Measurements from ENCODE around the gene SEPTIN12.

SEPTIN12 gene

GRCh38 chr16:4801962-4802658 is 14.0 kb upstream of the SEPTIN12 start, which contains the start of gene ROGDI:
Gene ROGDI (minus strand): TSS chr16:4802633. CDS start chr16:4802571, 62 bp downstream.
- peaks cover 6% of the 10 kb centered on the region; the same call in 1 of the 2 replicates for H4K20me1 ChIP-seq (ENCODE audit: insufficient read depth, low read length)
- peak within 1 kb of the TSS; percentile 91 for H3K4me2 ChIP-seq (ENCODE audit: insufficient read depth, low read length)
- peaks cover 24% of the 10 kb centered on the region for H3K36me3 ChIP-seq (ENCODE audit: insufficient read depth, low read length)
- no peaks in the 10 kb centered on the region for H3K27me3 ChIP-seq (ENCODE audit: insufficient read depth, low read length, poor library complexity)
- peak; percentile 46 for ATAC-seq (ENCODE audit: insufficient read depth, low read depth)
- no peaks in the 10 kb centered on the region for H3K79me2 ChIP-seq (ENCODE audit: insufficient read depth, low read length)
- peak; percentile 64 for DNase-seq
- peak within 1 kb of the TSS; percentile 70 to 84; a peak in 3 of 4 replicates for H3K4me3 ChIP-seq (ENCODE audit: low read depth in 1 of 2, low read length in 2 of 2)
- TF ChIP-seq EZH2 (IDR thresholded peaks at IDR 0.05; ENCODE audit: borderline replicate concordance, low read depth, low read length, severe bottlenecking) (no peak), CTCF (IDR thresholded peaks at IDR 0.05; ENCODE audit: borderline replicate concordance, extremely low read depth, low read length, poor library complexity, severe bottlenecking) (no peak)
- peak within 1 kb of the TSS; percentile 59 for H3K9ac ChIP-seq (ENCODE audit: low read depth, low read length)
- H3K9me3 ChIP-seq (ENCODE audit: insufficient read depth, low read length, severe bottlenecking) = no peaks in the 10 kb centered on the region
- peaks cover 24% of the 10 kb centered on the region for H3K4me1 ChIP-seq (ENCODE audit: insufficient read depth, low read length)
- H2AFZ ChIP-seq (ENCODE audit: low read depth, low read length) = peak within 1 kb of the TSS; percentile 89
- H3K27ac ChIP-seq (ENCODE audit: low read length) = peak within 1 kb of the TSS; percentile 65

GRCh38 chr16:4801051-4801961 is 13.2 kb upstream of the SEPTIN12 start:
- no peak for ATAC-seq (ENCODE audit: insufficient read depth, low read depth)
- no peak for DNase-seq

More at GRCh38 chr16:4801051-4801961, 13.2 kb upstream of the SEPTIN12 start:
- H4K20me1 ChIP-seq (ENCODE audit: insufficient read depth, low read length) = peaks cover 6% of the 10 kb centered on the region; the same call in 1 of the 2 replicates
- TF ChIP-seq CTCF (IDR thresholded peaks at IDR 0.05; ENCODE audit: borderline replicate concordance, extremely low read depth, low read length, poor library complexity, severe bottlenecking) = no peak
- no peak for TF ChIP-seq EZH2 (IDR thresholded peaks at IDR 0.05; ENCODE audit: borderline replicate concordance, low read depth, low read length, severe bottlenecking)
- H3K27me3 ChIP-seq (ENCODE audit: insufficient read depth, low read length, poor library complexity) = no peaks in the 10 kb centered on the region
- peaks cover 24% of the 10 kb centered on the region for H3K4me1 ChIP-seq (ENCODE audit: insufficient read depth, low read length)
- no peaks in the 10 kb centered on the region for H3K79me2 ChIP-seq (ENCODE audit: insufficient read depth, low read length)
- no peak overlapping the region; the same call in 1 of the 2 replicates for H3K27ac ChIP-seq (ENCODE audit: low read length)
- peaks cover 21% of the 10 kb centered on the region for H3K36me3 ChIP-seq (ENCODE audit: insufficient read depth, low read length)
- H3K4me3 ChIP-seq (ENCODE audit: low read depth in 1 of 2, low read length in 2 of 2) = peak overlapping the region; percentile 70 to 84; a peak in 3 of 4 replicates
- H3K4me2 ChIP-seq (ENCODE audit: insufficient read depth, low read length) = peak overlapping the region; percentile 91
- H2AFZ ChIP-seq (ENCODE audit: low read depth, low read length) = peak overlapping the region; percentile 84; the same call in 1 of the 2 replicates
- H3K9ac ChIP-seq (ENCODE audit: low read depth, low read length) = peak overlapping the region; percentile 59; the same call in 1 of the 2 replicates
- H3K9me3 ChIP-seq (ENCODE audit: insufficient read depth, low read length, severe bottlenecking) = no peaks in the 10 kb centered on the region
